K562 (cell line): ENCODE measurements around the gene DIRAS2. TPM values are rescaled to one million over a fixed set of nuclear protein-coding genes. Genes with fewer than 3 reads are reported as not detected.
A peak's percentile ranks its signal among the peaks of the same experiment; 100 is the strongest.

ENCODE experiments used
- ATAC-seq: fragments of 200-7000 bp; cut with Tn5 transposase; 3 replicates; pipeline ENCODE4 v1.9.1; 2020; ENCODE audit warnings: moderate library complexity
- BruUV-seq: library from RNA; stranded (reverse); fragments of 400-500 nt; replicated peaks from 2 replicates; lab custom pipeline; 2021; lab: Mats Ljungman, UMichigan
- CTCF ChIA-PET: fragments of 300-600 bp; formaldehyde crosslinking; extraction: SDS; loops from one replicate; lab custom pipeline; 2021; ENCODE audit warnings: low intra/inter-chr PET ratio; lab: Yijun Ruan, JAX
- POLR2A ChIA-PET: fragments of 300-600, 350-650 bp; sonication (Branson Sonifier 250); formaldehyde crosslinking; extraction: SDS; loops from one replicate; lab custom pipeline; 2021; ENCODE audit warnings: antibody characterized with exemption, inconsistent platforms; lab: Yijun Ruan, JAX
- DNase-seq, 4 experiments: peaks; one replicate each; pipeline versions ENCODE4 v3.0.0 to v3.0.0-alpha.2; 2011 to 2018; ENCODE audit warnings: low spot score in 3 of 4, mixed read lengths in 3 of 4; ENCODE audit errors: extremely low read depth in 1 of 4
- FAIRE-seq: peaks from 2 replicates; lab custom pipeline; 2011; peaks lifted over from hg19 to GRCh38; lab: Jason Lieb, UNC
- H2AFZ ChIP-seq: 2 replicates; pipeline ENCODE4 v1.6.0; 2011; ENCODE audit warnings: low read depth, low read length, control low read depth, inconsistent platforms
- H3K27ac ChIP-seq: fragments of 200-600 bp; 3 replicates; pipeline ENCODE4 v1.8.0; 2011; ENCODE audit warnings: low read depth, mild to moderate bottlenecking, control low read depth, inconsistent platforms, low read length, moderate library complexity, mixed read lengths; ENCODE audit errors: extremely low read depth
- H3K27me3 ChIP-seq, 2 experiments: fragments of 300-600 bp in 1 of 2; 2 replicates in 1 of 2; 3 replicates in 1 of 2; pipeline versions ENCODE4 v1.6.0 to v1.8.0; 2011; ENCODE audit warnings: inconsistent platforms in 2 of 2, low read length in 2 of 2, mild to moderate bottlenecking in 1 of 2, mixed read lengths in 1 of 2, moderate library complexity in 1 of 2; ENCODE audit not compliant: control insufficient read depth in 2 of 2, insufficient read depth in 2 of 2
- H3K36me3 ChIP-seq: fragments of 300-600 bp; 3 replicates; pipeline ENCODE4 v1.8.0; 2011; ENCODE audit warnings: mild to moderate bottlenecking, low read length, inconsistent platforms; ENCODE audit not compliant: control insufficient read depth, insufficient read depth
- H3K4me1 ChIP-seq, 2 experiments: fragments of 200-600 bp in 1 of 2; replicated peaks in 1 of 2; 2 replicates in 1 of 2; 3 replicates in 1 of 2; pipeline versions ENCODE4 v1.5.1 to v1.8.0; 2011; ENCODE audit warnings: inconsistent platforms in 2 of 2, low read length in 2 of 2, mild to moderate bottlenecking in 1 of 2, mixed read lengths in 1 of 2, moderate library complexity in 1 of 2; ENCODE audit not compliant: control insufficient read depth in 2 of 2, insufficient read depth in 2 of 2
- H3K4me2 ChIP-seq: 2 replicates; pipeline ENCODE4 v1.6.1; 2011; ENCODE audit warnings: low read length, control low read depth, inconsistent platforms, mixed read lengths; ENCODE audit not compliant: insufficient read depth
- H3K4me3 ChIP-seq: fragments of 200-600 bp; sonication (generic), shearing (Covaris generic); 2 replicates; pipeline ENCODE4 v1.5.1; 2016; ENCODE audit warnings: control low read depth, inconsistent platforms
- H3K79me2 ChIP-seq: fragments of 200-600 bp; 3 replicates; pipeline ENCODE4 v1.8.0; 2011; ENCODE audit warnings: low read length, inconsistent platforms; ENCODE audit not compliant: control insufficient read depth, insufficient read depth
- H3K9ac ChIP-seq, 2 experiments: 2 replicates each; pipeline versions ENCODE4 v1.6.0 to v1.6.1; 2011; ENCODE audit warnings: low read depth in 2 of 2, low read length in 2 of 2, control low read depth in 1 of 2, inconsistent platforms in 1 of 2, mild to moderate bottlenecking in 1 of 2, mixed read lengths in 1 of 2; ENCODE audit not compliant: insufficient read depth in 1 of 2
- H3K9me1 ChIP-seq: one replicate; pipeline ENCODE4 v1.6.0; 2011; ENCODE audit warnings: inconsistent platforms, mild to moderate bottlenecking, low read length, moderate library complexity; ENCODE audit not compliant: control insufficient read depth, insufficient read depth
- H3K9me3 ChIP-seq: replicated peaks from 2 replicates; pipeline ENCODE4 v1.5.1; 2011; ENCODE audit warnings: low read depth, low read length, inconsistent platforms; ENCODE audit not compliant: control insufficient read depth, insufficient read depth
- H4K20me1 ChIP-seq: replicated peaks from 2 replicates; pipeline ENCODE4 v1.6.1; 2011; ENCODE audit warnings: low read length, inconsistent platforms, mixed read lengths; ENCODE audit not compliant: control insufficient read depth, insufficient read depth
- ARID1B ChIP-seq: fragments of 450-650 bp; IDR thresholded peaks from 2 replicates; pipeline ENCODE4 v1.6.1; 2016; ENCODE audit warnings: antibody characterized with exemption, mild to moderate bottlenecking, inconsistent platforms
- EHMT2 ChIP-seq: fragments of 450-650 bp; IDR thresholded peaks from 2 replicates; pipeline ENCODE4 v1.6.1; 2018; ENCODE audit warnings: antibody characterized with exemption
- FOSL1 ChIP-seq: fragments of 200-800 bp; sonication (Bioruptor generic); conservative IDR thresholded peaks from 2 replicates; pipeline ENCODE4 v1.6.1; 2016; ENCODE audit warnings: missing genetic modification characterization, missing compliant biosample characterization
- JUND ChIP-seq, 2 experiments: IDR thresholded peaks; 2 replicates in 1 of 2; 3 replicates in 1 of 2; pipeline ENCODE4 v1.6.1; 2011; ENCODE audit warnings: borderline replicate concordance in 2 of 2, low read depth in 2 of 2, low read length in 2 of 2, improper control_type of control experiment in 1 of 2, missing biosample characterization in 1 of 2, missing genetic modification characterization in 1 of 2, missing genetic modification reagents in 1 of 2
- NFXL1 ChIP-seq: fragments of 450-650 bp; formaldehyde crosslinking; IDR thresholded peaks from 2 replicates; pipeline ENCODE4 v1.4.0; 2021; ENCODE audit warnings: mild to moderate bottlenecking
- WGBS: fragments of 100-300 bp; shearing (Covaris generic); methylation state at CpG from one replicate; pipeline ENCODE4 v1.1.6; 2016; ENCODE audit warnings: low coverage, mixed read lengths; ENCODE audit not compliant: insufficient coverage; ENCODE audit errors: missing lambda C conversion rate; 5-methylcytosine and 5-hydroxymethylcytosine counted together
- in situ Hi-C: fragments of 300-500 bp; cut with MboI; formaldehyde crosslinking; loops from 4 replicates; pipeline ENCODE4 v1.15.0; 2018; ENCODE audit warnings: inconsistent platforms, mixed read lengths
- intact Hi-C: fragments of 100-400 bp; cut with micrococcal nuclease; formaldehyde crosslinking; loops from 2 replicates; pipeline ENCODE4 v1.14.2; 2022
- polyA plus RNA-seq, 8 experiments: library from polyadenylated mRNA; depleted of rRNA in 4 of 8; stranded (reverse) in 5 of 8; unstranded in 3 of 8; fragments of >200 nt; fragmentation: Nextera tagmentation in 2 of 8; fragmentation: Illumina TruSeq in 1 of 8; extraction: Ambion mirVana in 2 of 8; extraction: Trizol in 1 of 8; gene quantifications; 2 replicates each; pipeline versions ENCODE4 v1.2.1 to v1.2.3, GENCODE V29; 2011 to 2014; ENCODE audit warnings: inconsistent platforms in 1 of 8, missing spikeins in 1 of 8
- total RNA-seq, 7 experiments: library from RNA; depleted of rRNA in 6 of 7; stranded (reverse); fragments of >200 nt in 6 of 7; fragmentation: Illumina TruSeq in 2 of 7; extraction: Trizol in 2 of 7; gene quantifications; 2 replicates each; pipeline versions ENCODE4 v1.2.1 to v1.2.3, GENCODE V29; 2011 to 2021; ENCODE audit warnings: low replicate concordance in 1 of 7
- TF ChIP-seq, protein P1 (sequence below), 2 experiments: fragments of 450-650 bp in 1 of 2; sonication (generic) in 1 of 2; formaldehyde crosslinking in 1 of 2; IDR thresholded peaks in 1 of 2; conservative IDR thresholded peaks in 1 of 2; 2 replicates each; pipeline versions ENCODE4 v1.6.1 to v1.8.1; 2016 to 2023; ENCODE audit warnings: mild to moderate bottlenecking in 2 of 2, moderate library complexity in 2 of 2, inconsistent platforms in 1 of 2, missing genetic modification reagents in 1 of 2

Gene DIRAS2
- total and polyA plus RNA-seq, 9 of the 15 experiments (the other 6 are each of a cell fraction or from before 2014, with no cell fraction given), result not detected

DNA sequence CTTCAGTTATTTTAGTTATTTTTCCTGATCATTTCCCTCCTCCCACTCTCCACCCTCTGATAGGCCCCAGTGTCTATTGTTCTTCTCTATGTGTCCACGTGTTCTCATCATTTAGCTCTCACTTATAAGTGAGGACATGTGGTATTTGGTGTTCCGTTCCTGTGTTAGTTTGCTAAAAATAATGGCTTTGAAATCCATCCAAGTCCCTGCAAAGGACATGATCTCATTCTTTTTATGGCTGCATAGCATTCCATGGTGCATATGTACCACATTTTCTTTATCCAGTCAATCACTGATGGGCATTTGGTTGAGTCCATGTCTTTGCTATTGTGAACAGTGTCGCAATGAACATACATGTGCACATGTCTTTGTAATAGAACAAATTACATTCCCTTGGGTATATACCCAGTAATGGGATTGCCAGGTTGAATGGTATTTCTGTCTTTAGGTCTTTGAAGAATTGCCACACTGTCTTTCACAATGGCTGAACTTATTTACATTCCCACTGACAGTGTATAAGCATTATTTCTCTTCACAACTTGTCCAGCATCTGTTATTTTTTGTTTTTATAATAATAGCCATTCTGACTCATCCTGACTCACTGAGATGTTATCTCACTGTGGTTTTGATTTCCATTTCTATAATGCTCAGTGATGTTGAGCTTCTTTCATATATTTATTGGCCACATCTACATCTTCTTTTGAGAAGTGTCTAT lies 17.2 kb upstream of the DIRAS2 start:
- Histone ChIP-seq H3K27me3 (no peaks in the 10 kb centered on the region), H2AFZ (no peak overlapping the region), H3K9me3 (no peaks in the 10 kb centered on the region), H3K79me2 (no peaks in the 10 kb centered on the region), H3K4me2 (no peak overlapping the region), H3K36me3 (no peaks in the 10 kb centered on the region), H4K20me1 (no peaks in the 10 kb centered on the region), H3K4me1 (no peaks in the 10 kb centered on the region), H3K9ac (no peak overlapping the region), H3K9me1 (no peaks in the 10 kb centered on the region)
- no peak for ATAC-seq
- in situ Hi-C loops (no loop called here), intact Hi-C loops (no loop called here)
- 0% methylated on average over 3 of the region's 3 CpGs for WGBS
- DNase-seq, result no peak
- POLR2A ChIA-PET, result no interaction called here
- BruUV-seq, result no TSS peak
- CTCF ChIA-PET, result no interaction called here
- TF ChIP-seq EHMT2, result no peak
- TF ChIP-seq FOSL1 (tag), result peak; percentile 82
- TF ChIP-seq, protein P1, sequence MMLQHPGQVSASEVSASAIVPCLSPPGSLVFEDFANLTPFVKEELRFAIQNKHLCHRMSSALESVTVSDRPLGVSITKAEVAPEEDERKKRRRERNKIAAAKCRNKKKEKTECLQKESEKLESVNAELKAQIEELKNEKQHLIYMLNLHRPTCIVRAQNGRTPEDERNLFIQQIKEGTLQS (IDR thresholded peaks at IDR 0.05), result peak; percentile 36; the same call in 1 of the 2 replicates
- TF ChIP-seq, protein P1 (CRISPR knock-in tag; conservative IDR thresholded peaks at IDR 0.05), result no peak
- peak; percentile 56; the same call in 1 of the 2 replicates for TF ChIP-seq JUND (IDR thresholded peaks at IDR 0.05; ENCODE audit: borderline replicate concordance, low read depth, low read length)
- no peak for TF ChIP-seq JUND (tag; IDR thresholded peaks at IDR 0.05; ENCODE audit: borderline replicate concordance, low read depth, low read length)
- TF ChIP-seq NFXL1 (CRISPR knock-in tag), result no peak
- TF ChIP-seq ARID1B, result 0 out of 2 replicates have a peak, but pooled peaks have one; percentile 14
- TF ChIP-seq, all 486 proteins: peak for 4
- Histone ChIP-seq H3K27ac (no peak overlapping the region), H3K4me3 (no peak overlapping the region)
- no peak for FAIRE-seq
